A204.1 (cell line): ENCODE results near the gene PAQR9.
"Not testable (repeated sequence)": the region's sequence is repeated elsewhere in the genome, so short reads cannot be mapped to it uniquely, and the experiment has no call there.

Experiments used
- FAIRE-seq: peaks from 2 replicates; lab custom pipeline; 2012; peaks lifted over from hg19 to GRCh38; lab: Jason Lieb, UNC

Gene PAQR9

DNA sequence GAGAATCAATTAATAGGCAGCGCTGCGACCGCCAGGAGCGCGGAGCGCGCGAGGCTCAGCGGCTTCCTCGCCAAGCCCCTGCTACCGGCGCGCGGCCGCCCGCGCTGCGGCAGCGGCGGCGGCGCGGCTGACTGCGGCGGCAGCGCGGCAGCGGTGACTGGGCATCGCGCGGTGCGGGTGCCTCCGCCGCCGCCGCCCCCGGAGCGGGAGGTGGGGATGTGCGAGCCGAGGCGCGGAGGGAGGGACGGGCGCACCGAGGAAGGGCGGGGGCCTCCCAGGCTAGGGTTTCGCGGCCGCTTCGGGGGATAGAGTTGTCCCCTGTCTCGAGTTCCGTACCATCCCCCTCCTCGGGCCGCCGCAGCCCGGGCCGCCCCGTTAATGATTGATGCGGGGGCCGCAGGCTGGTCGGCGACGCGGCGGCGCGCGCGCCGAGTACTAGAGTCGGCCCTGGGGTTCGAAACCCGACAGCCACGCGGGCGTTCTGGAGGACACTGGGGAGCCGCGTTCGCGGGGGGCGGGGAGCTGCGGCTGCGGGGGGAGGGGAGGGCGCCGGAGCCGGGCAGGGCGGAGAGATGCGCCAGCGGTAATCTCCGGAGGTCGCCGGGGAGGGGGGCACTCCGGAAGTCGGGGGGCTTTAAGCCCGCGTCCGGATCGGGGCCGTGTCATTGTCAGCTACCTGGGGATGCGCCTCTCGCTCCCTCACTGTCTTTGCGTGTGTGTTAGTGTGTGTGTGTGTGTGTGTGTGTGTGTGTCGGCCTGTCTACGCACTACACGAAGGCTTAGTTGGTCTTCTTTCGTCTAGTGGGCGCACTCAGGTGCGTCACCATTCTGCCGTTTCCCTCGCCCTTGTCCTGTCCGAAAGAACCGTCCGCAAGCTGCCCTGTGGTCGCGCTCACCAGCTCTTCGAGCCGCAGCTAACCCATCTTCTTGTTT lies at the start of gene PAQR9:
PAQR9 (minus strand) TSS at position 159 of the 933 bp plus-strand sequence. CDS start 338 bp downstream, outside the sequence.
- no peak for FAIRE-seq

DNA sequence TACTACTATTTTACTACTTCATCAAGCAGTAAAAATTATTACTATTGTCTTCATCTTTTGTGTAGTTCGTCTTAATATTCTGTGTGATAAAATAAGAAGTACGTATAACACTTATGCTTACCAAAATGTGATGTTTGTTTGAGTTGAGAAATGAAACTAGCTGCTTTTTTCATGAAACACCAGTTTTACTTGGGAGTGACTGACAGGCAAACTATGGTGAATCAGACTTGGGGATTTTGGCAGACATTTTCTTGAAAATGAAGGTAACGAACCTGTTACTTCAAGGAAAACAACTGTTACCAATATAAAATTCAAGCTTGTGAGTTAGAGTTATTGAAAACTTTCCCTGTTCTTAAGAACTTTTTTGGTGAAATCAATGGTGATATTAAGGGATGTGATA lies 48.2 kb upstream of the PAQR9 start:
- no peak for FAIRE-seq

DNA sequence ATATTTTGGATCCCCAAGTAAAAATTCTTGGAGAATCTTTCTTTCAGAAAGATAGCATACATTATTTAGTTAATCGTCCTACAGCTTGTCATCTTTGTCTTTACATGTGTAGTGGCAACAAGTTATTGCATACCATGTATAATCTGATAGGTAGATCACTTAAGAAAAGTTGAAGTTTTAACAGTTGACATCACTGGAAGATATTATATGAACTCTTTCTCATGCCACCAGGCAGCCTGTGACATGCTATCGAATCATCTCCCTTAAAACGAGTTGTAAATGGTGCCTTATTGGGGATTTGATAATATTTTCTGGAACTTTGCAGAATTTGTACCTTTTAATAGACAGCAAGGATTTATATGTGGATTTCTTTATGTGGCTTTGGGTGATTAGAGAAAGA lies 46.5 kb upstream of the PAQR9 start:
- FAIRE-seq: no peak

DNA sequence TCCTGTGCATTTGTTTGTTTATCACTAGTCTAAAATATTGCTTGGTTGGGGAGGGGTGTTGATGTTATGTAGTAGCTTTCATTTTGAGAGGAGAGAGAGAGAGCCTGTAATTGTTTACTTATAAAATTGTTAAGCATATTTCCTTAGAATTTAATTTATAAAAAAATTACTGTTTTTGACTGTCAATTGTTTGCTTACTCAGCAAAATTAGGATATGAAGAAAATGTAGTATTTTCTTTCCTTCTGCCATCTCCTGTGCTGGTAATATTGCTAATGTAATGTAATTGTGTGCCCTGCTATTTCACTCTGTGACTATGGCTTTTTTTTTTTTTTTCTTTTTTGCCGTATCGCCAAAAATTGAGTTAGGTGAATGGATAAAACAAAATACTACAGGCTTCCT lies 41.3 kb upstream of the PAQR9 start:
- FAIRE-seq: no peak

DNA sequence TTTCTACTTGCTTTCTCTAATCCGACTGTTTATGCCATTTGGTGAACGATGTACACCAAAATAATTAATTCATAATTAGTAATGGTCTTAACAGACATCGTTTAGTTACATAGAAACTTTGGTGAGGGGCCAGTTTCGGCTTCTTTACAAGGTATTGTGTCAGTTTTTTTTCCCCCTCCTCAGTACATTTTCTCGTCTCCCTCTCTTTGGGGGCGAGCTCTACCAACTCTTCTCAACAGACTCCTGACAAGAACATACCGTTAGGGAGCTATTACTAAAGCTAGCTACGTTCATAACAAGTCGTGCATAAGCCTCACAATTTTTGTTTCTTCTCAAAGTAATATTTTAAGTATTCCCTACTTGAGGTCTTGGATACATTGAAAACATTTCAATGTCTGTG lies 39.3 kb upstream of the PAQR9 start:
- no peak for FAIRE-seq

DNA sequence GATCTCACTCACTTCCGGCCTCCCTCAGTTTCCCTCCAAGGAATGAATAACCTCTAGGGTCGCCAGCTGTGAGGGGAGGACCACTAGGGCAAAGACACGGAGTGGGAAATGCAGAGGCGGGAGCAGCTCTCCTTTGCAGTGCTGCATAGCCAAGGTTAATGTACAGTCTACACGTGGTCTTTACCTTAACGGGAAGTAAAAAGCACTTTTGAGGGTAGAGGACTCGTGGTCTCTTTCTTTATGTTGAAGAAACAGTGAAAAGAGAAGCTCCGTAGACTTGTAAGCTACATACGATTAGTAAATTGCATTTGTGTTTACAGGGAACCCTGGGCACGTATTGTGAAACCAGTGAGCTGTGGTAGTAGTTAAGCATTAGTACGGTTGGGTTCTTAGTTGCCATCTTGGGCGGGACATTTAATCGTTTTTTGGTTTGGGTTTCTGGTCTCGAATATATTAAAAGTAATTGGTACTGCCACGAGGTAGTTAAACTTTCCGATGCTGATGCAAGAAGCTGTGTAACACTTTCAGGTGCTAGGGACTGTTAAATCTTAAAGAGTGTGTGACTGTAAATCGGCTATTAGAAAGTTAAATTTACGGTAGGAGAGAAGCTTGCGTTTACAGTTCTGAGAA lies 38.7 kb upstream of the PAQR9 start:
- no peak for FAIRE-seq

DNA sequence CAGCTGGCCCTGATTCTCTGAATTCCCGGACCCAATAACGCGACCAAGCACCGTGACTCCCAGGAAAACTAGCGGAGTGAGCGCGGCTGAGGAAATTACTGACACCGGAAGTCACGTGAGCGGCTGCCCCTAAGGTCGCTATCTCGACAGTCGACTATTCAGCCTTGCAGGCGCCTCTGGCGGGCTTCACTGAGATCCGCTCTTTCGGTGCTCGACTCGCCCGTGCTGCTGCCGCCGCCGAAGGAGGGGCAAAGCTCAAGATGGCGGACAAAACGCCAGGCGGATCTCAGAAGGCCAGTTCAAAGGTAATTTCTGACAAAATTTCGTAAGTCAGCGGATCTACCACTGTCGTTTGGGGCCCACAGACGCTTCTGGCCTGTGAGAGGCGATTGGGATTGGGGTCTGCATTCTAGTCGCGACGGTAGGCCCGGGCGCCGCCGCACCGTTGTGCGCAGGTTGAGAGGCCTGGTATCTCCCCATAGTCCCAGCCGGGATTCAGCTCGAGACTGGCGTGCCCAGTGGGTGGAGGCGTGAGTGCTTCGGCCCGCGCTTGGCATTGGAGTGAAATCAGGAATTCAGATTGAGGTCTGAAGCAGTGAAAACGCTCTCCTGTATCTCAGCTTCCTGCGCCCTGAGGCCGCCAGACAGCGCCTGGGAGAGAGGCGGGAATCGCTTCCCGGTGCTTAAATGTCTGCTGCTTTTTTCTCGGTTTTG lies 38.1 kb upstream of the PAQR9 start, which contains the start of gene U2SURP:
U2SURP (plus strand) TSS at position 202 of the 714 bp plus-strand sequence; CDS start at position 261, 59 bp downstream.
- peak; percentile 85 for FAIRE-seq

DNA sequence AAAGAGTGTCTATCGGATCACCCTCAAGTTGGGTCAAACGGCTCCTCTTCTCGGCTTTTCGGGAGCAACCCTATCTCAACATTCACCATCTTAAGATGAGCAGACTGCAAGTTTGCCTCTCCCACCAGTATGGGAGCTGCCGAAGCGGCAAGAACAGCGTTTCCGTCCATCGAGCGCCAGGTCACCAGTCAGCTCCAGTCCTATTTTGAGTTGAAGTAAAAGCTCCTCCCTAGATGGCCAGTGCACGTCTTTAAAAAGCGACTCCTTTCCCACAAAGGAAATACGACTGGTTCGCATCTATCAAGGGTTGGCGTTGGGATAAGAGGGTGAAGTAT lies 37.5 kb upstream of the PAQR9 start:
- FAIRE-seq: no peak

DNA sequence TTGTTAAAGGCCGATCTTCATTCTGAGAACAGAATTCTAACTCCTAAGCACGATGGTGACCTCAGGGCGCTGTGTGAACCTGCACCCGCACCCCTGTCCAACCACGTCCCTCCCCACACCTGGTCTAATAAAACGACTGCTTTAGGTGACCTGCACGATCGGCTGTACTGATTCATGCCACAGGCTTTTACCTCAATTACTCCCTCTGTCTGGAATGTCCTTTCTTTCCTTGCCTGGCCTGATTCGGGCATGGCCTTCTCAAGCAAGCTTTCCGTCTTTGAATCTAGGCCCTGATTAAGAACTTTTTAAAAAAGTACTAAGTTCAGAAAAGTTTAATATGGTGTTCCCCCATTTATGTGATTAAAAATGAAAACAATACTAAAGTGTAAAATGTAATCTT lies 37.1 kb upstream of the PAQR9 start:
- no peak for FAIRE-seq

DNA sequence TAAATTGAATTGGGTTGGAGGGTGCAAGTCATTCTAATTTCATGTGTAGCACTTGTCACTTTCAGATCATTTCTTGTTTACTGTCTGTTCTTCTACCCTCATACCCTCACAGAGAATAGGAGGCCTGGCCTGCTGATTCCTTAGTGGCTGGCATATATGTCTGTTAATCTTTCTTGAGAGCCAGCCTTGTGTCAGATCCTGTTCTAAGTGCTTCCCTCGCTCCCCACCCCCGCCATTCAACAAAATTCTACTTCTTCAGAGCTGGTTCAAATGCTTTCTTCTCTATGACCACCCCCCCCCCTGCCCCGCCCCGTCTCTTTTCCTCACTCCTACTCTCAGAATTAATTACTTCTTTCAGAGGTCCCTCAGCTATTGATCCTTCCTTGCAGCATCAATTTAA lies 36.4 kb upstream of the PAQR9 start:
- no peak for FAIRE-seq

GRCh38 chr3:142998439-142998838 lies 35.0 kb upstream of the PAQR9 start:
- FAIRE-seq: no peak

- no peak for FAIRE-seq
These were observed 33.9 kb upstream of the PAQR9 start for GRCh38 chr3:142997330-142997729.

DNA sequence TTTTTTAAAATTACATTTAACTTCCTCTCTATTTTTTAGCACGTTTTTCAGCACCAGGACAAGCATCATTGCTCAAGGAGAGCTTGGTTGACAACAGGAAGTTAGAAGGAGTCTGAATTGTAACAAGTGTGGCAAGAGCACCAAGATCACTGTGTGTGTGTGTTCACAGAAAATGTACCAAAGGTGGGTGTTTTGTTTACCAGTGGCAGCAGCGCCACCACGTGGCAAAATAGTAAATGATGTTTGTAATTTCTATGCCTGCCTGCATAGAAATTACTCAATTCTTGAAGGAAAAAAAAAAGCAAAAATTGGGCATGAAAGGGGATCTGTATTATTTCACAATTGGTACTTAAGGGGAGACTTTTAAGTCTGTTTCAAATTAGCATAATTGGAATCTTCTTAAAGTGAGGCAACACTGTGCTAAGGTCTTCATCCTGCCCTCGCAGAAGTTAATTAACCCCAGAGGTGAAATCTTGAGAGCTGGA lies 30.5 kb upstream of the PAQR9 start:
- FAIRE-seq: peak; percentile 85

DNA sequence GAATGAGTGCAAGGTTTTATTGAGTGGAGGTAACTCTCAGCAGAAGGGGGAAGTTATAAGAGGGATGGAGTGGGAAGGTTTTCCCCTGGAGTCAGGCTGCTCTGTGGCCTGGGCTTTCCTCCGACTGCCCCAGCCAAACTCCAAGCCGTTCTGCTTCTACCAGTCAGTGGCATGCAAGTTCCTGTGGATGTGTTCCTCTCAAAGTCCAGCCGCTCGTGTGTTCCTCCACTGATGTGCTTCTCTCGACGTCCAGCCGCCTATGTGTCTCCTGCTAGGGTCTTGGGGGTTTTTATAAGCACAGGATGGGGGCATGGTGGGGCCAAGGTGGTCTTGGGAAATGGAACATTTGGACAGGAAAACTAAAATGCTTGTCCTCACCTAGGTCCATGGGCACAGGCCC lies 28.8 kb upstream of the PAQR9 start:
- FAIRE-seq: no peak

DNA sequence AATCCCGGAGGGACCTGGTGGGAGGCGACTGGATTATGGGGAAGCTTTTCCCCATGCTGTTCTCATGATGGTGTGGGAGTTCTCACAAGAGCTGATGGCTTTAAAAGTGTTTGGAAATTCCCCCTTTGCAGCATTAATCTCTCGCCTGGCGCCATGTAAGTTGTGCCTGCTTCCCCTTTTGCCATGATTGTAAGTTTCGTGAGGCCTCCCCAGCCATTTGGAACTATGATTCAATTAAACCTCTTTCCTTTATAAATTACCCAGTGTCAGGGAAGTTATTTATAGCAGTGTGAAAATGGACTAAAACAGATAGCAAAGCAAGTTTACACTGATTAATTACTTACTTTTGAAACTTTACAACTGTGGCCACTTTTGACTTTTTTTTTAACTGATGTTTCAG lies 27.2 kb upstream of the PAQR9 start:
- FAIRE-seq: no peak

DNA sequence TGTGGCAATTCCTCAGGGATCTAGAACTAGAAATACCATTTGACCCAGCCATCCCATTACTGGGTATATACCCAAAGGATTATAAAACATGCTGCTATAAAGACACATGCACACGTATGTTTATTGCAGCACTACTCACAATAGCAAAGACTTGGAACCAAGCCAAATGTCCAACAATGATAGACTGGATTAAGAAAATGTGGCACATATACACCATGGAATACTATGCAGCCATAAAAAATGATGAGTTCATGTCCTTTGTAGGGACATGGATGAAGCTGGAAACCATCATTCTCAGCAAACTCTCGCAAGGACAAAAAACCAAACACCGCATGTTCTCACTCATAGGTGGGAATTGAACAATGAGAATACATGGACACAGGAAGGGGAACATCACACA lies 25.4 kb upstream of the PAQR9 start:
- FAIRE-seq: not testable (repeated sequence)

DNA sequence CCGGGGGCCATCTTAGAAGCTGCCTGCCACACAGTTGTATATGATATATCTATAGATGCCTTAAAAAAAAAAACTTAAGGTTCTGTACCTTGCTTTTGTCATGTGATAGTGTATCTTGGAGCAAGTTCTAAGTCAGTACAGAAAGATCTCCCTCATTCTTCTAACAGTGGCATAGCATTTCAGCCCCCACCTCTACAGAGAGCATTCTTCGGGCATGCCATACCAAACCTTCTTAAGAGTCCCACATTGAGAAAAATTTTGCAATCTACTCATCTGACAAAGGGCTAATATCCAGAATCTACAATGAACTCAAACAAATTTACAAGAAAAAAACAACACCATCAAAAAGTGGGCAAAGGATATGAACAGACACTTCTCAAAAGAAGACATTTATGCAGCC lies 24.7 kb upstream of the PAQR9 start:
- FAIRE-seq: not testable (repeated sequence)

DNA sequence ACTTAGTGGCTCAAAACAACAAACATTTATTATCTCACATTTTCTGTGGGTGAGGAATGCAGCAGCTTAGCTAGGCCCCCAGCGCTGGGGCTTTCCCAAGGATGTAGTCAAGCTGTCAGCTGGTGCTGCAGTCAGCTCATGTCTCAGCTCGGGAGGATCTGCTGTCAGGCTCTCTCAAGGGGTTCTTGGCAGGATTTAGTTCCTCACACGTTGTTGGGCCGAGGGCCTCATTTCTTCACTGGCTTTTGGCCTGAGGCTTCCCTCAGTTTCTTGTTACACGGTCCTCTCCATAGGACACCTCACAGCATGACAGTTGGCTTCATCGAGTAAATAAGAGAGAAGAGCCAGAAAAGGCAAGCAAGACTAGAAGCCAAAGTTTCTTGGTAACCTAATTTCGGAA lies 24.2 kb upstream of the PAQR9 start:
- no peak for FAIRE-seq

GRCh38 chr3:142987080-142987700 lies 23.7 kb upstream of the PAQR9 start:
- FAIRE-seq: peak; percentile 97

DNA sequence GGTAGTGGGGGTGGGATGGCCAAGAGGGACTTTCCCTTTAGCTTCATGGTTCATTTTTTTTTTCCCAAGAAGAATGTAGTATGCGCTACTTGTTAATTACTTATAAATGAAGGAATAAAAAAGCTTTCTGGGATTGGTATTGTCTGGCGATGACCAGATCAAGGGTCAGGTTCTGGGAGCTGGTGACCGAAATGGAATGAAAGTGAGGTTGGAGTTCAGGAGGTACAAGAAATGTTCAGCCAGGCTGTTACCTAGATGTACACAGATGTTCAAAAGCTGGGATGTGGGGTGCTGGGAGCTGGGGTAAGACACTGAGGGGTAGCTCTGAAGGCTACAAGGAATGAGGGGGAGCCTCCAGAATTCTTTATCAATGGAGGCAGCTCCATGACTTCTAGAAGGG lies 20.8 kb upstream of the PAQR9 start:
- no peak for FAIRE-seq

DNA sequence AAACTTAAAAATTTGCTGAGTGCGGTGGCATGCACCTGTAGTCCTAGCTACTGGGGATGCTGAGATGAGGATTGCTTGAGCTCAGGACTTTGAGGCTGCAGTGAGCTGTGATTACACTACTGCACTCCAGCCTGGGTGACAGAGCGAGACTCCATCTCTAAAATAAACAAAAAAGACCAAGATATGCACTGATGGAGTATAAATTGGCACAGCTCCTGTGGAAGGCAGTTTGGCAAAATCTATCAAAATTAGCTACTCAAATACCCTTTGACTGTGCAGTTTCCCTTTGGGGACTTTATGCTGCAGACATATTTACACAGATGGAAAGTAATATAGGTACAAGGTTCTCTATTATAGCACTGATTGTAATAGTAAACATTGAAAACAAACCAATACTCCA lies 19.8 kb upstream of the PAQR9 start:
- no peak for FAIRE-seq

DNA sequence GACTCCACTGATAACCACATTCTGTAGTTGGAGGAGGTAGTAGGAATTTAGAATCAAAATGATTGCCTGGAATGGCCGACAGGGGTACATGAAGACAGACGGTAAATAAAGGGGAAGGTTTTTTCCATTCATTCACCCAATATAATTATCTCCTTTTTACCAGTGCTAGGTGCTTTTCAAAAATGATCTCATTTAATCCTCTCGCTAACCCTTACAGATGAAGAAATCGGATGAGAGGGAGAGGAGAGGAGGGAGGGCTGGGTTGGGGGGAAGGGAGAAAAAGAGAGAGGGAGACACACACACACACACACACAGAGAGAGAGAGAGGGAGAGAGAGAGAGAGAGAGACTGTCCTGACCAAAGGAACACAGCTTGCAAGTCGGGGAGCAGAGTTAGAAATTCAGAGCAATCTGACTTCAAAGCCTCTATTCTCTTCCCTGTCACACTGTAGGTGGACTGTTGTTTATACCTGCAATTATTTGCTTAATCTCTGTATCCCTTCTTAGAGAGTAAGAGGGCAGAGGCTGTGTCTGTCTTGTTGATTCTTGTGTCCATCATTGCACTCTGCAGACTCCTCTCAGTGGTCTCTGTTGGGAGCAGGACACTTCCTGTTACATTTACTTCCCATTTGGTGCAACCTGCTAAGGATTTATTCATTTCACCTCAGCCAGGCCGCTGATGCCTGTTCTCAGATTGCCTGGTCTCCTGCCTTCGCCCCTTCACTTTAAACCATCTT lies 18.7 kb upstream of the PAQR9 start:
- no peak for FAIRE-seq
